CD4-positive, CD25-positive, alpha-beta regulatory T cell (primary cell): ENCODE results near the gene ST6GAL1. TPM values are rescaled to one million over a fixed set of nuclear protein-coding genes. Genes with fewer than 3 reads are reported as not detected.
"Not testable (repeated sequence)": the region's sequence is repeated elsewhere in the genome, so short reads cannot be mapped to it uniquely, and the experiment has no call there.

Experiments used
- ATAC-seq, 2 donors: fragments of 150-1000 bp; cut with Tn5 transposase; one replicate each; pipeline ENCODE4 v1.10.0; 2021; ENCODE audit warnings: low read depth in 2 of 2, moderate number of reproducible peaks in 2 of 2, moderate library complexity in 1 of 2
- DNase-seq, 3 donors: peaks; one replicate each; pipeline versions ENCODE4 v3.0.0 to v3.0.0-alpha.2; 2012 to 2022; ENCODE audit warnings: mixed read lengths in 1 of 3
- H3K27ac ChIP-seq: one replicate; pipeline ENCODE4 v1.7.0; 2013; ENCODE audit warnings: mild to moderate bottlenecking, low read length; ENCODE audit not compliant: insufficient read depth, poor library complexity, severe bottlenecking
- H3K27me3 ChIP-seq: one replicate; pipeline ENCODE4 v1.7.0; 2013; ENCODE audit warnings: low read length; ENCODE audit not compliant: control insufficient read depth, insufficient read depth
- H3K36me3 ChIP-seq: one replicate; pipeline ENCODE4 v1.7.0; 2013; ENCODE audit warnings: mild to moderate bottlenecking, low read length, moderate library complexity; ENCODE audit not compliant: control insufficient read depth, insufficient read depth
- H3K4me1 ChIP-seq: 2 replicates; pipeline ENCODE4 v1.7.0; 2013; ENCODE audit warnings: mild to moderate bottlenecking, low read length; ENCODE audit not compliant: insufficient read depth, control insufficient read depth, poor library complexity, severe bottlenecking
- H3K4me3 ChIP-seq: one replicate; pipeline ENCODE4 v1.7.0; 2013; ENCODE audit warnings: low read depth, mild to moderate bottlenecking, low read length, moderate library complexity
- H3K9me3 ChIP-seq, 2 experiments: 1 replicate in 1 of 2; 2 replicates in 1 of 2; pipeline ENCODE4 v1.7.0; 2013; ENCODE audit warnings: low read length in 2 of 2, mild to moderate bottlenecking in 1 of 2, moderate library complexity in 1 of 2; ENCODE audit not compliant: control insufficient read depth in 2 of 2
- H3K27ac Mint-ChIP-seq, 3 donors: one replicate each; pipeline ENCODE4 v1.8.0; 2020 to 2022; ENCODE audit warnings: mild to moderate bottlenecking in 3 of 3, mixed read lengths in 3 of 3, moderate library complexity in 2 of 3
- H3K27me3 Mint-ChIP-seq: one replicate; pipeline ENCODE4 v1.8.0; 2022; ENCODE audit warnings: mild to moderate bottlenecking, mixed read lengths
- H3K36me3 Mint-ChIP-seq: one replicate; pipeline ENCODE4 v1.8.0; 2020; ENCODE audit warnings: mixed read lengths
- H3K4me1 Mint-ChIP-seq, 4 donors: one replicate each; pipeline ENCODE4 v1.8.0; 2020 to 2022; ENCODE audit warnings: mixed read lengths in 4 of 4, mild to moderate bottlenecking in 1 of 4
- H3K4me3 Mint-ChIP-seq, 4 donors: one replicate each; pipeline ENCODE4 v1.8.0; 2020 to 2022; ENCODE audit warnings: mild to moderate bottlenecking in 4 of 4, mixed read lengths in 4 of 4, moderate library complexity in 3 of 4
- H3K9me3 Mint-ChIP-seq, 7 donors: one replicate each; pipeline ENCODE4 v1.8.0; 2020 to 2022; ENCODE audit warnings: mixed read lengths in 7 of 7, mild to moderate bottlenecking in 3 of 7, moderate library complexity in 2 of 7
- polyA plus RNA-seq, 4 donors: library from polyadenylated mRNA; unstranded; fragments of 300-500 nt; fragmentation: Illumina TruSeq; gene quantifications; one replicate each; pipeline ENCODE4 v1.2.3, GENCODE V29; 2021
- total RNA-seq: library from RNA; stranded (reverse); gene quantifications from one replicate; pipeline ENCODE4 v1.2.3, GENCODE V29; 2022

The ST6GAL1 gene
- total and polyA plus RNA-seq, 5 donors from 2014 or later = 125 to 184 (median 159) TPM

DNA sequence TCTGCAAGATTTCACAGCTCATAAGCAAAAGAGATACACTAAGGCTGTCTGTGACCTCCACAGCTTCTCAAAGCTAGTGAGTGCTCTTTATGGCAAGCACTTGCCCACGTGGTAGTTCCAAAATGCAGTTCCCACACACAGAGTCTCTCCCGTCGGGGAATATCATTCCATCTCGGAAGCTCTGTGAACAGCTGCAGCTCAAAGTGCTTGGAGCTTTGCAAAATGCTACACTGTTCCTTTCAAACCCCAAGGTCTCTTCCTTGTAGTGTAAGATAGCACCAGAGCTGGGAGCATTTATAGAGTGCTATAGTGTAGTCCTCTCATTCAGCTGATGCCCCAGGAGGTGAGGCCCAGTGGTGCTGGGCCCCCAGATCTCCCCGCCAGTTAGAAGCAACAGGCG lies 36.1 kb downstream of the ST6GAL1 start:
- Mint-ChIP-seq H3K9me3 (no peaks in the 10 kb centered on the region), H3K36me3 (peaks cover 40% of the 10 kb centered on the region), H3K27ac (peak overlapping the region in 1 of 3 donors; percentile 32), H3K4me3 (no peak overlapping the region), H3K27me3 (no peaks in the 10 kb centered on the region), H3K4me1 (peaks cover 14 to 52% (median 39%) of the 10 kb centered on the region in 4 donors)
- Histone ChIP-seq H3K9me3 (no peaks in the 10 kb centered on the region), H3K27me3 (no peaks in the 10 kb centered on the region), H3K36me3 (peaks cover 69% of the 10 kb centered on the region), H3K27ac (no peak overlapping the region), H3K4me1 (peaks cover 5% of the 10 kb centered on the region), H3K4me3 (no peak overlapping the region)
- ATAC-seq (no peak), DNase-seq (no peak)

DNA sequence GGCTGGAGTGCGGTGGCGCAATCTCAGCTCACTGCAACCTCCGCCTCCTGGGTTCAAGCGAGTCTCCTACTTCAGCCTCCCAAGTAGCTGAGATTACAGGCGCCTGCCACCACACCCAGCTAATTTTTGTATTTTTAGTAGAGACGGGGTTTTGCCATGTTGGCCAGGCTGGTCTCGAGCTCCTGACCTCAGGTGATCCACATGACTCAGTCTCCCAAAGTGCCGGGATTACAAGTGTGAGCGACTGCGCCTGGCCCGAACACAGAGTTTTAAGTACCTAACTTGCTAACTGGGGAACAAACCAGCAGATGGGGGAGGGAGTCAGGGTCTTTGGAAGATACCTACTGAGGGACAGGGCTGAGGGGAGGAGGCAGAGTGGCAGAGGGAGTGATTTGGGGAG lies 36.9 kb downstream of the ST6GAL1 start:
- not testable (repeated sequence) for H3K27ac ChIP-seq, ATAC-seq
- H3K36me3 ChIP-seq = peaks cover 70% of the 10 kb centered on the region

DNA sequence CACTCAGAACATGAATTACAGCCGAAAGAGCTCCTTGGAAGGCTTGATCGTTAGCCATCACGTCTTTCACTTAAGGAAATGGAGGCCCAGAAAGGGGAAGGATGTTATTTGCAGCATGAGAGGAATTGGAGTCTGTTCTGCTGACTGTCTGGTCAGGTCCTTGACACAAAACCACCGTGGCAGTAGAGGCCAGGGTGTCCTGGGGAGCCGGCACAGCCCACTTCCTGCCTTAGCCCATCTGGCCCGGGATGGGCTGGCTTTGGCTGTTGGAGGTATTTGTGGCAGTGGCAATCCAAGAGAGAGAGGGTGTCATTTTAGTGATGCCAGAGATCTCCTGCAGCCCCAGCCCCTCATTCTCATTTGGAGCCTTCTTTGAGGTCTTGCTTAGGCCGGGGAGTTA lies 37.4 kb downstream of the ST6GAL1 start:
- H3K36me3 Mint-ChIP-seq = peaks cover 43% of the 10 kb centered on the region
- no peak overlapping the region for H3K4me3 Mint-ChIP-seq
- peak overlapping the region; percentile 31 to 95 (median 64) for H3K27ac Mint-ChIP-seq
- Histone ChIP-seq H3K27ac (no peak overlapping the region), H3K36me3 (peaks cover 74% of the 10 kb centered on the region), H3K27me3 (no peaks in the 10 kb centered on the region), H3K4me3 (no peak overlapping the region), H3K9me3 (no peaks in the 10 kb centered on the region), H3K4me1 (peaks cover 5% of the 10 kb centered on the region)
- H3K27me3 Mint-ChIP-seq = no peaks in the 10 kb centered on the region
- H3K9me3 Mint-ChIP-seq = no peaks in the 10 kb centered on the region
- ATAC-seq (no peak), DNase-seq (peak in 1 of 3 donors; percentile 8)
- peaks cover 7 to 41% (median 33%) of the 10 kb centered on the region in 4 donors for H3K4me1 Mint-ChIP-seq

More for the DNA sequence above, 36.9 kb downstream of the ST6GAL1 start:
- peaks cover 39% of the 10 kb centered on the region for H3K36me3 Mint-ChIP-seq
- not testable (repeated sequence) for H3K9me3 Mint-ChIP-seq, DNase-seq, H3K27me3 ChIP-seq, H3K4me3 ChIP-seq, H3K27me3 Mint-ChIP-seq, H3K4me1 ChIP-seq, H3K9me3 ChIP-seq, H3K4me3 Mint-ChIP-seq
- peak overlapping the region; percentile 31 to 95 (median 64) for H3K27ac Mint-ChIP-seq
- H3K4me1 Mint-ChIP-seq = peaks cover 10 to 46% (median 34%) of the 10 kb centered on the region in 4 donors

DNA sequence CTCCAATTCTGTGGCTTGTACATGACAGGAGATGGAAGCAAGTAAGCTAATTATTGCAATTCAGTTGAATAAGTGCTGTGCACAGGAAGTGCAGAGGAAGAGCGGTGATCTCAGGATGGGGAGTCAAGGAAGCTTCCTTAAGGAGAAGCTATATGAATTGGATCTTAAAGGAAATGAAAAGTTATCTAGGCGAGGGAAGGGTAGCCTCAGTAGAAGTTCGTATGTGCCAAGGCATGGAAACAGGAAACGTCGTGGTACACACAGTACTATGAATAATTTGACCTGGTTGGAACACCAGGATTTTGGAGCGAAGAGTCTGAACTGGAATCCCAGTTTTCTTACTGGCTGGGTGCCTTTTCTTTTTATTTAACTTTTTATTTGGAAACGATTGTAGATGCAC lies 39.3 kb downstream of the ST6GAL1 start:
- Mint-ChIP-seq H3K4me1 (peaks cover 6 to 41% (median 27%) of the 10 kb centered on the region in 4 donors), H3K4me3 (no peak overlapping the region), H3K36me3 (peaks cover 58% of the 10 kb centered on the region), H3K27ac (peak overlapping the region; percentile 22 to 58 (median 23)), H3K27me3 (no peaks in the 10 kb centered on the region), H3K9me3 (no peaks in the 10 kb centered on the region)
- H3K4me1 ChIP-seq = peaks cover 5% of the 10 kb centered on the region
- no peaks in the 10 kb centered on the region for H3K27me3 ChIP-seq
- H3K9me3 ChIP-seq = no peaks in the 10 kb centered on the region
- peaks cover 75% of the 10 kb centered on the region for H3K36me3 ChIP-seq
- ATAC-seq = no peak
- DNase-seq = no peak
- no peak overlapping the region for H3K4me3 ChIP-seq
- H3K27ac ChIP-seq = no peak overlapping the region

DNA sequence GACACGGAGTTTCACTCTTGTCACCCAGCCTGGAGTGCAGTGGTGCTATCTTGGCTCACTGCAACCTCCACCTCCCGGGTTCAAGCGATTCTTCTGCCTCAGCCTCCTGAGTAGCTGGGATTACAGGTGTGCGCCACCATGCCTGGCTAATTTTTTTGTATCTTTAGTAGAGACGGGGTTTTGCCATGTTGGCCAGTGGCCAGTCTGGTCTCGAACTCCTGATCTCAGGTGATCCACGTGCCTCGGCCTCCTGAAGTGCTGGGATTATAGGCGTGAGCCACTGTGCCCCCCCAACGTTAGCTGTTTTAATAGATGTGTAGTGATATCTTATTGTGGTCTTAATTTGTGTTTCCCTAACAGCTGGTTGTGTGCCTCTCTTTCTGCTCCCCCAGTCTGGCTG lies 40.8 kb downstream of the ST6GAL1 start:
- DNase-seq, H3K9me3 Mint-ChIP-seq, H3K27ac ChIP-seq, H3K9me3 ChIP-seq, H3K4me1 ChIP-seq, H3K27me3 Mint-ChIP-seq, H3K4me3 ChIP-seq, ATAC-seq, H3K27me3 ChIP-seq, H3K4me3 Mint-ChIP-seq: not testable (repeated sequence)
- peaks cover 69% of the 10 kb centered on the region for H3K36me3 Mint-ChIP-seq
- H3K27ac Mint-ChIP-seq = peak overlapping the region in 1 of 3 donors; percentile 48
- peaks cover 6 to 33% (median 26%) of the 10 kb centered on the region in 4 donors for H3K4me1 Mint-ChIP-seq
- H3K36me3 ChIP-seq = peaks cover 79% of the 10 kb centered on the region

DNA sequence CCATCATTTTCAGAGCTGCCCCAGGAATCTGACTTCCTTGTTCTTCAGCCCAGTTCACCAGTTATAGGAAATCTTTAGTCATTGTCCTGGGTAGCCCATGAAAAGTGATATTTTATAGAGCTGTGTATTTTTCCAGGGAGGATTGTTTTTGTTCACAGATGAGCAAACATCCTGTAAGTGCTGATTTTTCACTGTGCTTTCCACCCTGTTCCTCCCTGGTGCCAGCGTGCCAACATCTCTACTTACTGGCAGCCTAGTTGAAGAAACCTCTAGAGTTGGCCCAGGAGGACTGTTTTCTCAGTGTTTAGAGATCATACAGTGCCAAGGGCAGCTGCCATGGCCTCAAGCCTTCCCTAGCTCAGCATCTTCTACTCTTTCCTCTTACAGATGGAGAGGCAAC lies 41.3 kb downstream of the ST6GAL1 start:
- Mint-ChIP-seq H3K9me3 (no peaks in the 10 kb centered on the region), H3K4me1 (peaks cover 6 to 31% (median 26%) of the 10 kb centered on the region in 4 donors), H3K4me3 (no peak overlapping the region), H3K27ac (peak overlapping the region in 1 of 3 donors; percentile 48), H3K36me3 (peaks cover 67% of the 10 kb centered on the region), H3K27me3 (no peaks in the 10 kb centered on the region)
- no peaks in the 10 kb centered on the region for H3K9me3 ChIP-seq
- no peak overlapping the region for H3K27ac ChIP-seq
- no peak overlapping the region for H3K4me3 ChIP-seq
- no peaks in the 10 kb centered on the region for H3K27me3 ChIP-seq
- ATAC-seq = no peak
- H3K4me1 ChIP-seq = no peaks in the 10 kb centered on the region
- peaks cover 79% of the 10 kb centered on the region for H3K36me3 ChIP-seq
- no peak for DNase-seq

DNA sequence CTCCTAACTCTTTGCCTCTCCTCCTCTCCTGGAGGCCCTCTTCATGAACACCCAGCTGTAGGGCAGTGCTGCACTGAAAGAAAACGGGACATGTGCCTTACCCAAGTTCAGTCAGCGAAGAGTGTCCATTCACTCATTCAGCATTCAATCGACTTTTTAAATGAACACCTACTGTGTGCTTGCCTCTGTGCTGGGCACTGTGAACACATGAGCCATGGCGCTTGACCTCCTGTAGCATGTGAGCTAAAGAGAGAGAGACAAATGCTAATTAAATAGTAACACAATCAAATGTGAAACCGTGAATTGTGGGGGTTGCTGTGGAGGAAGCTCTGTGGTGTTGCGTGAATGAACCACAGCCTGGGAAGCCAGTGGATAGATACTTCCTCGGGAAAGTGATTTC lies 43.4 kb downstream of the ST6GAL1 start:
- DNase-seq = no peak
- Mint-ChIP-seq H3K4me3 (no peak overlapping the region), H3K27me3 (no peaks in the 10 kb centered on the region), H3K27ac (peak overlapping the region; percentile 46 to 72 (median 63)), H3K9me3 (no peaks in the 10 kb centered on the region), H3K36me3 (peaks cover 56% of the 10 kb centered on the region), H3K4me1 (peaks cover 6 to 22% (median 16%) of the 10 kb centered on the region in 4 donors)
- peaks cover 80% of the 10 kb centered on the region for H3K36me3 ChIP-seq
- H3K27me3 ChIP-seq = no peaks in the 10 kb centered on the region
- no peaks in the 10 kb centered on the region for H3K4me1 ChIP-seq
- H3K9me3 ChIP-seq = no peaks in the 10 kb centered on the region
- H3K27ac ChIP-seq = no peak overlapping the region
- H3K4me3 ChIP-seq = no peak overlapping the region
- no peak for ATAC-seq

DNA sequence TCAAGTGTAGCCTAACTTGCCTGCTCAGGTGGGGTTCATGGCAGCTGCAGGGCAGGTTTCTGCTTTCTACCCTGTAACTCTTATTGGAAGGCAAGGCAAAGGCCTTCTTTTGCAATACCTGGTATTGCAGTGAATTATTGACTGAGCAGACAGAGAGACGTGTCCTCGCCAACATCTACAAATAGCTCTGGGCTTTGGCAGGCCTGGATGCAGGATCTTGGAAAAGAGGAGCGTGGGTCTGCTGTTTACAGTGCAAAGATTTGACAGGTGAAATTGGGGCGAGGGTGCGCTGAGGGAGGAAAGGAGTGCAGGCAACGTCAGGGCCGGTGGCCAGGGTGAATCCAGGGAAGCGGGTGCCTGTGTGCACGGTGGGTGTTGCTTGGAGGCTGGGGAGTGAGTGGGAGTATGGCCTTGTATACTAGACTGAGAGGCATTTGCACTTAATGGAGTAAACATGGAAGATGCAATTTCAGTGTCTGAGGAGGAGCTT lies 44.5 kb downstream of the ST6GAL1 start:
- no peak overlapping the region for H3K4me3 ChIP-seq
- H3K9me3 ChIP-seq = no peaks in the 10 kb centered on the region
- ATAC-seq (no peak), DNase-seq (no peak)
- peaks cover 83% of the 10 kb centered on the region for H3K36me3 ChIP-seq
- H3K27ac ChIP-seq = no peak overlapping the region
- Mint-ChIP-seq H3K36me3 (peaks cover 57% of the 10 kb centered on the region), H3K9me3 (no peaks in the 10 kb centered on the region), H3K4me3 (no peak overlapping the region), H3K27me3 (no peaks in the 10 kb centered on the region), H3K27ac (peak overlapping the region in 2 of 3 donors; percentile 37 to 46), H3K4me1 (peaks cover 0 to 15% (median 13%) of the 10 kb centered on the region in 4 donors)
- no peaks in the 10 kb centered on the region for H3K27me3 ChIP-seq
- H3K4me1 ChIP-seq = no peaks in the 10 kb centered on the region
